ENCODE data around the gene MAN2A1. TPM values are rescaled to one million over a fixed set of nuclear protein-coding genes. Genes with fewer than 3 reads are reported as not detected.

The MAN2A1 gene
- total RNA-seq, 1 donor = 112 TPM

DNA sequence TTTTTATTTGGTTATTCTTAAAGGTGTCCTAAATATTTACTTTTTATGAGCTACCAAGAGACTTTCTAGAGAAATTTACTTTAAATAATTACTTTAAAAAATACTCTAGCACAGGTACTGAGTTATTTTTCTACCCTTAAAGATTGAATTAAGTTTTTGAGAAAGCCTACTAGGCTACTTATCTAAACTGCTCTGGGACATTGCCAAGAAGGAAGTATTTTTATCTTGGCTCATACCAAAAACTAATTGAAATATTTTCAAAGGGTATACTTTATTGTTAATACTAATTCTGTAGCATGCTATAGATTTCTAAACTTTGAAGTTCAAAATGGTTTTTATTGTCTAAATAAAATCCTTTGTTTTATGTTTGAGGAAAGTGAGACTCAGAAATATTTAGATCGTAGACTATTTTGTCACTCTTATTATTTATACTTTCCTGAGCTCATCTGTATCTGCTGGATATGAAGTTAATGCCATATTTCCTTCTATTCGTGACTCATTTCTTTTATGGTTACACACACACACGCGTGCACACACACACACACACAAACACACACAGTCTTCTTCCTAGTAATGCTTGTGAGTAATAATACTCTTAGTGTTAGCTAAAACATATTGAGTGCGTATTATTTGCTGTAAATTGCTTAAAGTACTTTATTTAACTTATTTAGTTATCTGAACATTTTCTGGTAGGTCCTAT lies 89.5 kb downstream of the MAN2A1 start:
- Histone ChIP-seq H3K4me1 (ENCODE audit: insufficient read depth, low read length) (no peaks in the 10 kb centered on the region), H3K4me3 (ENCODE audit: low read length) (no peak overlapping the region), H3K9me3 (ENCODE audit: low read depth, low read length) (no peaks in the 10 kb centered on the region), H3K27me3 (ENCODE audit: insufficient read depth, low read length) (no peaks in the 10 kb centered on the region)

GRCh38 chr5:109784687-109785086 lies 95.0 kb downstream of the MAN2A1 start:
- Histone ChIP-seq H3K9me3 (ENCODE audit: low read depth, low read length) (no peaks in the 10 kb centered on the region), H3K4me1 (ENCODE audit: insufficient read depth, low read length) (no peaks in the 10 kb centered on the region), H3K4me3 (ENCODE audit: low read length) (no peak overlapping the region), H3K27me3 (ENCODE audit: insufficient read depth, low read length) (no peaks in the 10 kb centered on the region)

DNA sequence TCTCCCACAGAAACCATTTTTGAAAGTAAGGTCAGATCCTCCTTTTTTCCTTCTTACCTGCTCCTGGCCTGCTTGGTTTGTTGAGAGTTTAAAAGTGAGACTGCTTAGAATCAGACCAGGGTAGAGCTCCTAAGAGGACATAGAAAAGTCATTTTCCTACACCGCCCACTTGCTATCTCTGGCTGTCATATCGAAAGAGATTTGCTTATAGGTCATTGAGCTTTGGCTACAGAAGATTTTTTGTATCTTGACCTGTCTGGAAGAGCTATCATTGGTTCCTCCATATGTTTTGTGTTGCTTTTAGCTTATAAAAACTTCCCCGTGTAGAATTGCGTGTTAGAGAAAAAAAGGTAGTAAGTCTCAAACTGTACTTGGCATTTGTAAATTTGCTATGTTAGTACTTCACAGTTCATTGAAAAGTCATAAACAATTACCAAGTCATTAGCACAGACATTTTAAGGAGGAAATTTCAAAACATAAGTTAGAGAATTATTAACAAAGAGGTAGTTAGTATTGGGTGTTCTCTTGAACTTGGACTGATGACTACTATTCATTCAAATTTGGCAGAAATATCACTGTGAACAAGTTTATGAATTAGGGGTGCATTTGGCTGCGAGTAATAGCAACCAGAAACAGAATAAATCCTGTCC lies 96.6 kb downstream of the MAN2A1 start:
- H3K4me1 ChIP-seq (ENCODE audit: insufficient read depth, low read length) = no peaks in the 10 kb centered on the region
- H3K27me3 ChIP-seq (ENCODE audit: insufficient read depth, low read length) = no peaks in the 10 kb centered on the region
- no peaks in the 10 kb centered on the region for H3K9me3 ChIP-seq (ENCODE audit: low read depth, low read length)
- H3K4me3 ChIP-seq (ENCODE audit: low read length) = no peak overlapping the region

- Histone ChIP-seq H3K4me1 (ENCODE audit: insufficient read depth, low read length) (no peaks in the 10 kb centered on the region), H3K27me3 (ENCODE audit: insufficient read depth, low read length) (no peaks in the 10 kb centered on the region), H3K9me3 (ENCODE audit: low read depth, low read length) (no peaks in the 10 kb centered on the region), H3K4me3 (ENCODE audit: low read length) (no peak overlapping the region)
Observed at GRCh38 chr5:109788596-109788995, 98.9 kb downstream of the MAN2A1 start.

- Histone ChIP-seq H3K4me3 (ENCODE audit: low read length) (no peak overlapping the region), H3K27me3 (ENCODE audit: insufficient read depth, low read length) (no peaks in the 10 kb centered on the region), H3K4me1 (ENCODE audit: insufficient read depth, low read length) (no peaks in the 10 kb centered on the region), H3K9me3 (ENCODE audit: low read depth, low read length) (no peaks in the 10 kb centered on the region)
Observed at GRCh38 chr5:109792613-109793012, 102.9 kb downstream of the MAN2A1 start.

DNA sequence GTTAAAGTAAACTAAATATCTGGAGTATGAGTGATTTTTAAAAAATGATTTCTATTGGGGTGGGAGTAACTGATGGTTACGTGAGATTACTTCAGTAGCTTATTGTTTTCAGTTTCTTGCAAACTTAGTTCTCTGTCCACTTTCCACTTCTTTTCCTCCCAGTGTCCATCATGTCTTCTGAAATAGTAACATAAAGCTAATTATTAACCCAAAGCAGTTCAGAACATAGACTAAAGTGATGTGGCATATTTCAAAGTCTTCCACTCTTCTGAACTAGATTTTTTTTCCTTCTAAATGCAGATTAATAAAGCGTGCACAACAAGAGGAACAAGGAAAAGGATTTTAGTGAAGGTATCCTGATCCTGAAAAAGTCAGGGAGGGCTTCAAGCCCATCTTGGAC lies 114.1 kb downstream of the MAN2A1 start:
- Histone ChIP-seq H3K9me3 (ENCODE audit: low read depth, low read length) (no peaks in the 10 kb centered on the region), H3K27me3 (ENCODE audit: insufficient read depth, low read length) (no peaks in the 10 kb centered on the region), H3K4me1 (ENCODE audit: insufficient read depth, low read length) (no peaks in the 10 kb centered on the region), H3K4me3 (ENCODE audit: low read length) (no peak overlapping the region)

DNA sequence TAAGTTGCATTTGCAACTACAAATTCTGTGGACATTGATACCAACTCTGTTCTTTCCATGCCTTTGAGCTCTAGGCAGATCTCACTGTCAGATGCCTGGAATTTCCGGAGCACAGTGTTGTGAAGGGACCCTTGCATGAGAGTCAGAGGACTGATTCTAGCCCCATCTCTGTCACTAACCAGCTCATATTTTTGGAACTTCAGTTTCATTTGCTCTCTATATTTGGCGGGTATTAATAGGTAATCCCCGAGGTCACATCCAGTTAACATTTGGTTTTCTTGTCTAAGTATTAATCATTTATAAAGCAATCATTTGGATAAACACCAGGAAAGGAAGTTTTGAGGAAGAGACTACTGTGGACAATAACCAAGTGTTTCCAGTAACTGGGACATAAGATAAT lies 115.7 kb downstream of the MAN2A1 start:
- Histone ChIP-seq H3K9me3 (ENCODE audit: low read depth, low read length) (no peaks in the 10 kb centered on the region), H3K4me3 (ENCODE audit: low read length) (no peak overlapping the region), H3K27me3 (ENCODE audit: insufficient read depth, low read length) (no peaks in the 10 kb centered on the region), H3K4me1 (ENCODE audit: insufficient read depth, low read length) (no peaks in the 10 kb centered on the region)

DNA sequence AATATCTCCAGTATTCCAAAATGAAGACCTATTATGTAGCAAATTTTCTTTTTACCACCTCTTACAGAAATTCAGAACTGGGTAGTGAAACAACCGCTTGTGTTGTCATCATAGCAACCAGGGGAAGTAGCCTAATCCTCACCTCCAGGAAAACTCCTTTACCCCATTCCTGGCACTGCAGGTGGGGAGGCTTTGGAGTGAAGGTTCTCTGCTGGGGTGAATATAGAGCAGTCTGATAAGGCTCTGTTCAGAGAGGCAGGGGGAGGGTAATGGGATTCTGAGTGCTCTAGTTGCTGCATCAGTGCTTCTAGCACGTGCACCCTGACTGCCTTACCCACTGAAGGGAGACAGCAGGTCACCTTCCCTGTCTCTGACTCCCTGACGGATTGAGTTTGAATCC lies 116.2 kb downstream of the MAN2A1 start:
- H3K27me3 ChIP-seq (ENCODE audit: insufficient read depth, low read length) = no peaks in the 10 kb centered on the region
- H3K4me3 ChIP-seq (ENCODE audit: low read length) = no peak overlapping the region
- H3K4me1 ChIP-seq (ENCODE audit: insufficient read depth, low read length) = no peaks in the 10 kb centered on the region
- no peaks in the 10 kb centered on the region for H3K9me3 ChIP-seq (ENCODE audit: low read depth, low read length)

DNA sequence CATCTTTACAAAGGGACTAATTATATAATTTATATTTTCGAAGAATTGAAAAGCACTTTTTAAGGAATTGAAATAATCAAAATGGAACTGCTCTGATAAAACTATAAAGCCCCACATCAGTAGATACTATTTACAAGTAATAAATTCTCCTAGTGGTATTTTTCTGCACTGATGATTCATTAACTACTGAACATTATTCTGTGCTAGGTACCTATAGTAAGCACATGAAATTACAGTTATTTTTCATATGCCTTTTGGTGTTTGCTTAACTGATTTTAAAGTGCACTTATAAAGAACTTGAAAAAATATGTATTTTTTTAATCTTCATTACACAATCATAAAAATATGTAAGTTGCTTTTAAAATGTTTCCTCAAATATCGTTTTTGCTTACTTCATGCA lies 123.0 kb downstream of the MAN2A1 start:
- Histone ChIP-seq H3K9me3 (ENCODE audit: low read depth, low read length) (no peaks in the 10 kb centered on the region), H3K4me3 (ENCODE audit: low read length) (no peak overlapping the region), H3K4me1 (ENCODE audit: insufficient read depth, low read length) (no peaks in the 10 kb centered on the region), H3K27me3 (ENCODE audit: insufficient read depth, low read length) (no peaks in the 10 kb centered on the region)

DNA sequence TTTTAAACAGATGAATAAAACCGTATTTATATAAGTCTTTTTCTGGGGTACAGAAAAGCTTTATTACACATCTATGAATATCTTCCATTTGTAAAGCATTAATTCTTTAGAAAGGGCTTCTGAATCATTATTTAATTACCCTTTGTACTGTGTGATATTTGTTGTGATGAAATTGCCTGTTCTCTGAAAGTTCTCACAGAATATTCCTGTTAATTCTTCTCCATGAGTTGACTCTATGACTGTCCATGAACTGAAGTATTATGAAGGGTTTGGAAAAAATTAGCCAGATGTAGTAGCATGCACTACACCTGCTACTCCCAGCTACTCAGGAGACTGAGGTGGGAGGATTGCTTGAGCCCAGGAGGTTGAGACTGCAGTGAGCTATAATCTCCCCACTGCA lies 127.0 kb downstream of the MAN2A1 start:
- no peaks in the 10 kb centered on the region for H3K9me3 ChIP-seq (ENCODE audit: low read depth, low read length)
- H3K4me3 ChIP-seq (ENCODE audit: low read length) = no peak overlapping the region

DNA sequence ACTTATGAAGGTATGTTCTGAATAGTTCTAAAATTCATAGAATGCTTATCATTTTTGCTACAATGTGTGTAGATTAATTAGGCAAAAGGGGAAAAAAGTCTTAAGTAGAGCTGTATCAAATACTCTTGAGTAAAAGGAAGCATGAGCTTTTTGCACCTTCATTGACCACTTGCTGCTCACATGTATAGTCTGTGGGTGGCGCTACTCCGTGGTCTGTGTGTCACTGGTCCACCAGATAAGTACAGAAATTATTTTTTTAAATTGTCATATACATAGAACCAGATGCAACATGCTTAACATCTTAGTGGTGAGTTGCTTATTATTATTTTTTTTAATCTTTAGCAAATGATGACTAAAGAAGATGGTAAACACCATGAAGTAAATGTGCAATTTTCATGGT lies 130.2 kb downstream of the MAN2A1 start:
- H3K4me3 ChIP-seq (ENCODE audit: low read length) = no peak overlapping the region
- no peaks in the 10 kb centered on the region for H3K27me3 ChIP-seq (ENCODE audit: insufficient read depth, low read length)
- no peaks in the 10 kb centered on the region for H3K9me3 ChIP-seq (ENCODE audit: low read depth, low read length)
- no peaks in the 10 kb centered on the region for H3K4me1 ChIP-seq (ENCODE audit: insufficient read depth, low read length)

More for the DNA sequence above, 127.0 kb downstream of the MAN2A1 start:
- Histone ChIP-seq H3K4me1 (ENCODE audit: insufficient read depth, low read length) (no peaks in the 10 kb centered on the region), H3K27me3 (ENCODE audit: insufficient read depth, low read length) (no peaks in the 10 kb centered on the region)

DNA sequence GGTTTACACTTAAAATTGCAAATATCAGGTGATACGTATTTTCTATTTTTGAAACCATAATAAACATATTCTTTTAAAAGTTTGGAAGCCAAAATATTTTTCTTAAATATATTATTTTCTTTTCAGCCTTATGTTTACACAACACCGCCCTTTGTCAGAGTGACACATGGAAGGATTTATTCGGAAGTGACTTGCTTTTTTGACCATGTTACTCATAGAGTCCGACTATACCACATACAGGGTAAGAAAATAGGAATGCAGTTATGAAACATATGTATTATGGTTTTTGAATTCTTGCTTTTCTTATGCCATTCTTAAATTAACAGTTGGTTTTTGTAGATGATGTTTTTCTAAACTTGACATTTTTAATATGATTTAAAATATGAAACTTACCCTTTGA lies 133.9 kb downstream of the MAN2A1 start:
- Histone ChIP-seq H3K27me3 (ENCODE audit: insufficient read depth, low read length) (no peaks in the 10 kb centered on the region), H3K4me3 (ENCODE audit: low read length) (no peak overlapping the region), H3K4me1 (ENCODE audit: insufficient read depth, low read length) (no peaks in the 10 kb centered on the region), H3K9me3 (ENCODE audit: low read depth, low read length) (no peaks in the 10 kb centered on the region)

GRCh38 chr5:109825450-109825849 lies 135.7 kb downstream of the MAN2A1 start:
- Histone ChIP-seq H3K4me1 (ENCODE audit: insufficient read depth, low read length) (no peaks in the 10 kb centered on the region), H3K4me3 (ENCODE audit: low read length) (no peak overlapping the region), H3K27me3 (ENCODE audit: insufficient read depth, low read length) (no peaks in the 10 kb centered on the region), H3K9me3 (ENCODE audit: low read depth, low read length) (no peaks in the 10 kb centered on the region)

DNA sequence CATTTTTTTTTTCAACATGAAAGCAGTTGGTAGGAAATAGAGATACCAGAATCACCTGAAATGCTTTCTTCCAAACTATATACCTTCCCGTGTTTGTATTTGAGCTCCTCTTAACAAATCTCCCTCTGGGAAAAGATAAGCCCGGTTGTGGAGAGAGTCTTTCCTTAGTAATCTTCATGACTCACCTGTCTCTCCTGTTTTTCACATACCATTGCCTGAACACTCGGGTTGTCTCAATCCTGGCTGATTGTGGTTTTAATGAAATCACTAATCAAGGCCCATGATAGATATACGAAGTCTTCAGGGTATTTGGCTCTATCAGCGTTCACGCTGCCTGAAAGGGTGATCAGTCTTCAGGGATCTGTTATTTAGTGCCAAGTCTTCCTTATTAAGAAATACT lies 136.7 kb downstream of the MAN2A1 start:
- H3K4me1 ChIP-seq (ENCODE audit: insufficient read depth, low read length) = no peaks in the 10 kb centered on the region
- no peaks in the 10 kb centered on the region for H3K9me3 ChIP-seq (ENCODE audit: low read depth, low read length)
- H3K27me3 ChIP-seq (ENCODE audit: insufficient read depth, low read length) = no peaks in the 10 kb centered on the region
- no peak overlapping the region for H3K4me3 ChIP-seq (ENCODE audit: low read length)

GRCh38 chr5:109829331-109829730 lies 139.6 kb downstream of the MAN2A1 start:
- Histone ChIP-seq H3K4me1 (ENCODE audit: insufficient read depth, low read length) (no peaks in the 10 kb centered on the region), H3K4me3 (ENCODE audit: low read length) (no peak overlapping the region), H3K9me3 (ENCODE audit: low read depth, low read length) (no peaks in the 10 kb centered on the region), H3K27me3 (ENCODE audit: insufficient read depth, low read length) (no peaks in the 10 kb centered on the region)

- no peaks in the 10 kb centered on the region for H3K4me1 ChIP-seq (ENCODE audit: insufficient read depth, low read length)
- no peaks in the 10 kb centered on the region for H3K9me3 ChIP-seq (ENCODE audit: low read depth, low read length)
- H3K4me3 ChIP-seq (ENCODE audit: low read length) = no peak overlapping the region
- no peaks in the 10 kb centered on the region for H3K27me3 ChIP-seq (ENCODE audit: insufficient read depth, low read length)
Observed at GRCh38 chr5:109830955-109831502, 141.3 kb downstream of the MAN2A1 start.
